CD4-positive, alpha-beta T cell (primary cell): ENCODE results near the gene PPP1R1A. TPM values are rescaled to one million over a fixed set of nuclear protein-coding genes. Genes with fewer than 3 reads are reported as not detected.

Experiments used
- ATAC-seq: fragments of 200-7000 bp; cut with Tn5 transposase; one replicate; pipeline ENCODE4 v1.10.0; 2022; ENCODE audit warnings: mild to moderate bottlenecking; ENCODE audit not compliant: poor library complexity
- CTCF ChIA-PET: fragments of 350-600 bp; sonication (Branson Sonifier 250); formaldehyde crosslinking; loops from one replicate; lab custom pipeline; 2021; ENCODE audit warnings: antibody characterized with exemption, inconsistent platforms; lab: Charles Lee
- POLR2A ChIA-PET: fragments of 350-600 bp; sonication (Branson Sonifier 250); formaldehyde crosslinking; loops from one replicate; lab custom pipeline; 2021; ENCODE audit warnings: antibody characterized with exemption, inconsistent platforms; lab: Charles Lee
- DNase-seq, 14 experiments: peaks; one replicate each; pipeline ENCODE4 v3.0.0-alpha.2; 2013 to 2020; ENCODE audit warnings: mixed read lengths in 2 of 14
- H3K27ac ChIP-seq, 2 donors: one replicate each; pipeline versions ENCODE4 v1.5.1 to v1.7.0; 2013; ENCODE audit warnings: low read length in 2 of 2, low read depth in 1 of 2, mild to moderate bottlenecking in 1 of 2
- H3K27me3 ChIP-seq, 2 experiments: 1 replicate in 1 of 2; 2 replicates in 1 of 2; pipeline versions ENCODE4 v1.6.1 to v1.7.0; 2013; ENCODE audit warnings: low read length in 2 of 2, control low read depth in 1 of 2, mild to moderate bottlenecking in 1 of 2, moderate library complexity in 1 of 2; ENCODE audit not compliant: insufficient read depth in 2 of 2, control insufficient read depth in 1 of 2
- H3K36me3 ChIP-seq: one replicate; pipeline ENCODE4 v1.6.1; 2013; ENCODE audit warnings: low read length, control low read depth; ENCODE audit not compliant: insufficient read depth
- H3K4me1 ChIP-seq: one replicate; pipeline ENCODE4 v1.6.1; 2013; ENCODE audit warnings: low read length, control low read depth; ENCODE audit not compliant: insufficient read depth
- H3K4me3 ChIP-seq: one replicate; pipeline ENCODE4 v1.5.1; 2013; ENCODE audit warnings: mild to moderate bottlenecking, low read length, moderate library complexity
- H3K9me3 ChIP-seq, 2 experiments: 1 replicate in 1 of 2; 2 replicates in 1 of 2; pipeline versions ENCODE4 v1.6.1 to v1.7.0; 2013; ENCODE audit warnings: low read length in 2 of 2, mild to moderate bottlenecking in 2 of 2, control low read depth in 1 of 2, moderate library complexity in 1 of 2; ENCODE audit not compliant: control insufficient read depth in 1 of 2, insufficient read depth in 1 of 2
- H3K27ac Mint-ChIP-seq: one replicate; pipeline ENCODE4 v1.8.0; 2020; ENCODE audit warnings: mixed read lengths
- H3K27me3 Mint-ChIP-seq: one replicate; pipeline ENCODE4 v1.8.0; 2021; ENCODE audit warnings: mixed read lengths
- H3K36me3 Mint-ChIP-seq: one replicate; pipeline ENCODE4 v1.8.0; 2021; ENCODE audit warnings: low read depth, mixed read lengths
- H3K4me1 Mint-ChIP-seq: one replicate; pipeline ENCODE4 v1.8.0; 2021; ENCODE audit warnings: low read depth, mixed read lengths
- H3K4me3 Mint-ChIP-seq: one replicate; pipeline ENCODE4 v1.8.0; 2020; ENCODE audit warnings: mild to moderate bottlenecking, mixed read lengths
- H3K9me3 Mint-ChIP-seq: one replicate; pipeline ENCODE4 v1.8.0; 2020; ENCODE audit warnings: mixed read lengths
- intact Hi-C, 2 experiments: fragments of 100-400 bp; cut with DNase I in 1 of 2; cut with micrococcal nuclease in 1 of 2; formaldehyde crosslinking; loops; one replicate each; pipeline versions ENCODE4 v1.15.1 to v1.9.0; 2023 to 2025; cut with DNase I, micrococcal nuclease
- total RNA-seq, 174 experiments: library from RNA in 2 of 174; stranded (reverse) in 2 of 174; gene quantifications; one replicate each; pipeline ENCODE4 v1.2.3 and lab custom pipeline; 2021 to 2026
- TF ChIP-seq, protein P1 (sequence below): fragments of 200-600 bp; IDR thresholded peaks from one replicate; pipeline ENCODE4 v1.8.0; 2022; ENCODE audit warnings: antibody characterized with exemption, mild to moderate bottlenecking

Gene PPP1R1A
- total RNA-seq, 2 experiments from 2014 or later: not detected

DNA sequence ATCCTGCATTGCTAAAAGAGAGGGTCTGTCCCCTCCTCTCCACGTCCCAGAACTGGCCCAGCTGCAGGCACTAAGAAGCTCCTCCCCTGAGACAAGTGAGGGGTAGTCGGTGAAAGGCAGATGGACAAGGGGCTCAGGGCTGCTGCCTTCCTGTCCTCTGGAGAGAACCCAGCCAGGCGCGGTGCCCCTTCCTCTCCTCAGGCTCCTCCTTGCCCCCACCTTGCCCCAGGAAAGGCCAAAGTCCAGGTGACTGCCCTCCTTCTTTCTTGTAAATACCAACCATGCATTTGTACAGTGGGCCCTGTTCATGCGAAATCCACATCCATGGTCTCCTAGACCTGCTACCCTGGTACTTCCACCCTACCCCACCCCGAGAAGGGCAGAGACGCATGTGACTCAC, 9.7 kb downstream of the PPP1R1A start:
- ChIA-PET CTCF (interaction anchor here (1.5 kb wide), 1 partner anchor 11 kb away, joined by 8 read pairs; no protein-coding TSS in a partner anchor), POLR2A (no interaction called here)
- TF ChIP-seq, protein P1, sequence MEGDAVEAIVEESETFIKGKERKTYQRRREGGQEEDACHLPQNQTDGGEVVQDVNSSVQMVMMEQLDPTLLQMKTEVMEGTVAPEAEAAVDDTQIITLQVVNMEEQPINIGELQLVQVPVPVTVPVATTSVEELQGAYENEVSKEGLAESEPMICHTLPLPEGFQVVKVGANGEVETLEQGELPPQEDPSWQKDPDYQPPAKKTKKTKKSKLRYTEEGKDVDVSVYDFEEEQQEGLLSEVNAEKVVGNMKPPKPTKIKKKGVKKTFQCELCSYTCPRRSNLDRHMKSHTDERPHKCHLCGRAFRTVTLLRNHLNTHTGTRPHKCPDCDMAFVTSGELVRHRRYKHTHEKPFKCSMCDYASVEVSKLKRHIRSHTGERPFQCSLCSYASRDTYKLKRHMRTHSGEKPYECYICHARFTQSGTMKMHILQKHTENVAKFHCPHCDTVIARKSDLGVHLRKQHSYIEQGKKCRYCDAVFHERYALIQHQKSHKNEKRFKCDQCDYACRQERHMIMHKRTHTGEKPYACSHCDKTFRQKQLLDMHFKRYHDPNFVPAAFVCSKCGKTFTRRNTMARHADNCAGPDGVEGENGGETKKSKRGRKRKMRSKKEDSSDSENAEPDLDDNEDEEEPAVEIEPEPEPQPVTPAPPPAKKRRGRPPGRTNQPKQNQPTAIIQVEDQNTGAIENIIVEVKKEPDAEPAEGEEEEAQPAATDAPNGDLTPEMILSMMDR: no peak
- Mint-ChIP-seq H3K9me3 (no peaks in the 10 kb centered on the region), H3K27me3 (peaks cover 5% of the 10 kb centered on the region), H3K27ac (no peak overlapping the region), H3K4me3 (no peak overlapping the region), H3K36me3 (peaks cover 20% of the 10 kb centered on the region), H3K4me1 (peaks cover 7% of the 10 kb centered on the region)
- Histone ChIP-seq H3K36me3 (peaks cover 3% of the 10 kb centered on the region), H3K4me1 (peaks cover 7% of the 10 kb centered on the region), H3K4me3 (no peak overlapping the region), H3K27me3 (peaks cover 2 to 5% of the 10 kb centered on the region in 2 experiments), H3K9me3 (no peaks in the 10 kb centered on the region), H3K27ac (no peak overlapping the region)
- no peak for DNase-seq
- intact Hi-C loops: no loop called here
- ATAC-seq: no peak

DNA sequence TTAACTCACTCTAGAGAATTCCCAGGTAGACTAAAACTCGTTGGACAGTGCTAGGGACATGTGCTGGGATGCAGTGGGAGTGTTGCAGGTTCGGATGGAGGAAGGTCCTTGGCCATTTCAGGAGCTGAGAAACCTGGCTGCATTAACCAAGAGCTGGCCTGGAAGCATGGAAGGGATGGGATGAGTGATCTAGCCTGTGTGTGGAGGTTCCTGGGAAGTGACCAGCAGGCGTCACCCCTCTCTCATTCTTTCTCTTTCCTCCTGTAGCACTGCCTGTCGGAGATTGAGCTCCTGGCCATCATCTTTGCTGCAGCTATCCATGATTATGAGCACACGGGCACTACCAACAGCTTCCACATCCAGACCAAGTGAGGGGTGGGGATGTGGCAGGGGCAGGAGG, 15.6 kb downstream of the PPP1R1A start:
- Mint-ChIP-seq H3K27ac (no peak overlapping the region), H3K36me3 (peaks cover 63% of the 10 kb centered on the region), H3K9me3 (no peaks in the 10 kb centered on the region), H3K4me3 (no peak overlapping the region), H3K4me1 (no peaks in the 10 kb centered on the region), H3K27me3 (no peaks in the 10 kb centered on the region)
- ATAC-seq (no peak), DNase-seq (no peak)
- ChIA-PET POLR2A (no interaction called here), CTCF (no interaction called here)
- TF ChIP-seq, protein P1: no peak
- H3K4me1 ChIP-seq: no peaks in the 10 kb centered on the region
- H3K4me3 ChIP-seq: no peak overlapping the region
- H3K9me3 ChIP-seq: no peaks in the 10 kb centered on the region
- intact Hi-C loops: no loop called here
- H3K27ac ChIP-seq: no peak overlapping the region
- peaks cover 20% of the 10 kb centered on the region for H3K36me3 ChIP-seq
- H3K27me3 ChIP-seq: no peaks in the 10 kb centered on the region

DNA sequence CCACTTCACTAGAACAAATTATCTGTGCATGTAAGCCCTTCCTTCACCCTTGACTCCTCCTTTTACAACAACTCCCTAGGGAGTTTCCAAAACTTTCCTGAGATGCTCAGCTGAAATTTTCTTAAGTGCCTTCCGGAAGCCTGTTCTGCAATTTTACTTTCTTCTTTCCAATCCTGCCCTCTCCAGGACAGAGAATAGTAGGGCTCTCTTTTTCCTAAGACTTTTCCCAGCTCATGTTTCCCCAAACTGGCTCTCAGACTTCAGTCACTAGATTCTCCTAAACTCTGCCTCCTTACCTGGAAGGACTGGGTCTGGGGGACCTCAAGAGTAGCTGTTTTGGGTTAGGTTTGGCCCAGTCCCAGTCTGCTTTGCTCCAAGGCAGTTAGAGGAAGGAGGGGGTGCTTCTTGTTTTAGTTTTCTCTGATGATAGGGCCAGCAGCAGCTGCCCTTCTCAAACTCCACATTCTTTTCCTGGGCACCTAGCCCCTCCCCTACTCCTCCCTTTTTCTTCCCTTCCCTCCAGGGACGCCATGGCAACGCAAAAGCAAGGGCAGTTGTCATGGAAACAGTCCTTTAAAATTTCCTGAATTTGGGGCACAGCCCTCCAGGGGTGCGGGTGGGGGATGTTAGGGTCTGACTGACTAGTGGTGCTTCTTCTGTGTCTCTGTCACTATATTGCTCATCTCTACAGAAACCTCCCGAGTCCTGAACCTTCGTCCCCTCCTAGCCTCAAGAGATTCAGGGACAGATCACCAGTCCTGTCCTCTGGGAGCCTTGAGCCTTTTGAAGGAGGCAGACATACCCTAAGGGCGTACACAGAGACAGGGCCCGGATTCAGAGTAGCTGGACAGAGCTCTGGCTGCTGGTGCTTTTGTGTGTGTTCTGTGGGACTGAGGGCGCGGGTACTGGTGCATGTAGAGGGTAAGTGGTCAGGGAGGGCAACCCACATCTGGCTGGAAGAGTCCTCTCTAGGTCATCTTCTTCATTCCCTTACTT, 17.0 kb downstream of the PPP1R1A start:
- Mint-ChIP-seq H3K36me3 (peaks cover 67% of the 10 kb centered on the region), H3K27ac (no peak overlapping the region), H3K27me3 (no peaks in the 10 kb centered on the region), H3K4me1 (no peaks in the 10 kb centered on the region), H3K9me3 (no peaks in the 10 kb centered on the region), H3K4me3 (no peak overlapping the region)
- TF ChIP-seq, protein P1: no peak
- CTCF ChIA-PET: interaction anchor here (1.8 kb wide), 1 partner anchor 8 kb away, joined by 4 read pairs; no protein-coding TSS in a partner anchor
- H3K4me3 ChIP-seq: no peak overlapping the region
- H3K27me3 ChIP-seq: no peaks in the 10 kb centered on the region
- no peak for DNase-seq
- no peak overlapping the region for H3K27ac ChIP-seq
- intact Hi-C loops: no loop called here
- peaks cover 20% of the 10 kb centered on the region for H3K36me3 ChIP-seq
- no peaks in the 10 kb centered on the region for H3K4me1 ChIP-seq
- no peaks in the 10 kb centered on the region for H3K9me3 ChIP-seq
- POLR2A ChIA-PET: no interaction called here
- no peak for ATAC-seq
